ENCODE data around the gene RBM43.

GRCh38 chr2:151264157-151264825 lies 2.6 kb upstream of the RBM43 start:
- no peak for TF ChIP-seq EZH2 (IDR thresholded peaks at IDR 0.05; ENCODE audit: low read length, unreplicated experiment)
- TF ChIP-seq, protein P1, sequence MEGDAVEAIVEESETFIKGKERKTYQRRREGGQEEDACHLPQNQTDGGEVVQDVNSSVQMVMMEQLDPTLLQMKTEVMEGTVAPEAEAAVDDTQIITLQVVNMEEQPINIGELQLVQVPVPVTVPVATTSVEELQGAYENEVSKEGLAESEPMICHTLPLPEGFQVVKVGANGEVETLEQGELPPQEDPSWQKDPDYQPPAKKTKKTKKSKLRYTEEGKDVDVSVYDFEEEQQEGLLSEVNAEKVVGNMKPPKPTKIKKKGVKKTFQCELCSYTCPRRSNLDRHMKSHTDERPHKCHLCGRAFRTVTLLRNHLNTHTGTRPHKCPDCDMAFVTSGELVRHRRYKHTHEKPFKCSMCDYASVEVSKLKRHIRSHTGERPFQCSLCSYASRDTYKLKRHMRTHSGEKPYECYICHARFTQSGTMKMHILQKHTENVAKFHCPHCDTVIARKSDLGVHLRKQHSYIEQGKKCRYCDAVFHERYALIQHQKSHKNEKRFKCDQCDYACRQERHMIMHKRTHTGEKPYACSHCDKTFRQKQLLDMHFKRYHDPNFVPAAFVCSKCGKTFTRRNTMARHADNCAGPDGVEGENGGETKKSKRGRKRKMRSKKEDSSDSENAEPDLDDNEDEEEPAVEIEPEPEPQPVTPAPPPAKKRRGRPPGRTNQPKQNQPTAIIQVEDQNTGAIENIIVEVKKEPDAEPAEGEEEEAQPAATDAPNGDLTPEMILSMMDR (conservative IDR thresholded peaks at IDR 0.05; ENCODE audit: low read depth, low read length), result no peak

Measured in PC-3 (cell line).